Measurements from ENCODE around the gene METTL26.
A peak's percentile ranks its signal among the peaks of the same experiment; 100 is the strongest.

The METTL26 gene

DNA sequence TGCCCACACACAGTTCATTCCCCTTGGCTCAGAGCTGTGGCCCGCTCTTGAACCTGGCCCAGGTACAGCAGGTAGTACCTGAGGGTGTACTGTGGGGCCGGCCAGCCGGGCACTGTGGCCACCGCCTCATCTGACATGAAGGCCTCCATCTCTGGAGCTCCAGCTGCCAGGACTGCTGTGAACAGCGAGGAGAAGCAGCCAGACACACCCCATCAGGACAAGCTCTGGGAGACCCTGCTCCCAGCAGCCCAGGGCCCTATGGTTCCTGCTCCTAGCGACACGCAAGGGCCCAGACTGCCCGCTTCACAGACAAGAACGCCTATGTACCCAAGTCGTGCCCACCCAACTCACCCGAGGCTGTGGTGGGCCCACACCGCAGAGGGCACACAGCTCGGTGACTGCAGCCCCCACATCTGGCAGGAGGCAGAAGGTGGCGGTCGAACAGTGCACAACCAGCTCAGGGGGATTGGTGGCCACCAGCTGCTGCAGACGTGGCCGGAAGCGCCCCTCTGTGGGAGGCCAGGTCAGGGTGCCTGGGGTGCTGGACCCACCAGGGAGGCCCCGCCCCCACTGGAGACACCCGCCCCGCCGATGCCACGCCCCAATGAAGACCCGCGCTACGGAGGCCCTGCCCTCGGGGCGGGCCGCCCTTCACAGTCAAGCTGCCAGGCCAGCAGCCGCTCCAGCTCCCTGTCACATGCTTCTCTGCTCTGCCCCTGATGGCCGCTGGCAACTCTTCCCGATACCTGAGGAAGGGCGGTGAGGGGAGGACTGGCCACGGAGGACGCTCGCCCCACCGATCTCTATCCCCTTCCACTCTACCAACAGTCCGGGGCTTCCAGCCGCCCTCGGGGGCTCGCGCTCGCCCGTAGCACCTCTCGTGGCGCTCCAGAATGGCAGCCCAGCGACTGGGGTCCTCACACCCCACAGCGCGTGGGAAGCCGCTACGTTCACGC is 43.0 kb upstream of the METTL26 start:
- peak overlapping the region; percentile 58; the same call in 1 of the 2 replicates for H2AFZ ChIP-seq (ENCODE audit: low read length)
- TF ChIP-seq EZH2 (optimal IDR thresholded peaks at IDR 0.05; ENCODE audit: low read depth, low read length), result no peak
- TF ChIP-seq, protein P1, sequence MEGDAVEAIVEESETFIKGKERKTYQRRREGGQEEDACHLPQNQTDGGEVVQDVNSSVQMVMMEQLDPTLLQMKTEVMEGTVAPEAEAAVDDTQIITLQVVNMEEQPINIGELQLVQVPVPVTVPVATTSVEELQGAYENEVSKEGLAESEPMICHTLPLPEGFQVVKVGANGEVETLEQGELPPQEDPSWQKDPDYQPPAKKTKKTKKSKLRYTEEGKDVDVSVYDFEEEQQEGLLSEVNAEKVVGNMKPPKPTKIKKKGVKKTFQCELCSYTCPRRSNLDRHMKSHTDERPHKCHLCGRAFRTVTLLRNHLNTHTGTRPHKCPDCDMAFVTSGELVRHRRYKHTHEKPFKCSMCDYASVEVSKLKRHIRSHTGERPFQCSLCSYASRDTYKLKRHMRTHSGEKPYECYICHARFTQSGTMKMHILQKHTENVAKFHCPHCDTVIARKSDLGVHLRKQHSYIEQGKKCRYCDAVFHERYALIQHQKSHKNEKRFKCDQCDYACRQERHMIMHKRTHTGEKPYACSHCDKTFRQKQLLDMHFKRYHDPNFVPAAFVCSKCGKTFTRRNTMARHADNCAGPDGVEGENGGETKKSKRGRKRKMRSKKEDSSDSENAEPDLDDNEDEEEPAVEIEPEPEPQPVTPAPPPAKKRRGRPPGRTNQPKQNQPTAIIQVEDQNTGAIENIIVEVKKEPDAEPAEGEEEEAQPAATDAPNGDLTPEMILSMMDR (IDR thresholded peaks at IDR 0.05; ENCODE audit: low read length), result no peak
- no peak for TF ChIP-seq EZH2phosphoT487 (IDR thresholded peaks at IDR 0.05; ENCODE audit: low read length)
- no peak overlapping the region for H3K9ac ChIP-seq (ENCODE audit: low read length)
- H3K27me3 ChIP-seq (replicated peaks; ENCODE audit: insufficient read depth, low read length), result no peaks in the 10 kb centered on the region
- H3K4me3 ChIP-seq (ENCODE audit: low read length), result no peak overlapping the region
- peaks cover 32% of the 10 kb centered on the region for H3K79me2 ChIP-seq (ENCODE audit: low read length)
- no peaks in the 10 kb centered on the region for H4K20me1 ChIP-seq (ENCODE audit: insufficient read depth, low read length)
- H3K9me3 ChIP-seq (replicated peaks; ENCODE audit: insufficient read depth, low read length), result no peaks in the 10 kb centered on the region
- H3K4me1 ChIP-seq (ENCODE audit: low read length), result peaks cover 8% of the 10 kb centered on the region; the same call in 1 of the 2 replicates
- no peaks in the 10 kb centered on the region for H3K9me2 ChIP-seq (replicated peaks; ENCODE audit: insufficient read depth, low read length)
- peak overlapping the region; percentile 59; the same call in 1 of the 2 replicates for H3K4me2 ChIP-seq (ENCODE audit: low read depth, low read length)
- H3F3A ChIP-seq (ENCODE audit: insufficient read depth, low read length), result 0 out of 2 replicates have a peak, but pooled peaks cover 4% of the 10 kb centered on the region
- no peaks in the 10 kb centered on the region for H3K36me3 ChIP-seq (replicated peaks; ENCODE audit: insufficient read depth, low read length)
- H3K27ac ChIP-seq (ENCODE audit: low read length), result no peak overlapping the region
- DNase-seq, result no peak

DNA sequence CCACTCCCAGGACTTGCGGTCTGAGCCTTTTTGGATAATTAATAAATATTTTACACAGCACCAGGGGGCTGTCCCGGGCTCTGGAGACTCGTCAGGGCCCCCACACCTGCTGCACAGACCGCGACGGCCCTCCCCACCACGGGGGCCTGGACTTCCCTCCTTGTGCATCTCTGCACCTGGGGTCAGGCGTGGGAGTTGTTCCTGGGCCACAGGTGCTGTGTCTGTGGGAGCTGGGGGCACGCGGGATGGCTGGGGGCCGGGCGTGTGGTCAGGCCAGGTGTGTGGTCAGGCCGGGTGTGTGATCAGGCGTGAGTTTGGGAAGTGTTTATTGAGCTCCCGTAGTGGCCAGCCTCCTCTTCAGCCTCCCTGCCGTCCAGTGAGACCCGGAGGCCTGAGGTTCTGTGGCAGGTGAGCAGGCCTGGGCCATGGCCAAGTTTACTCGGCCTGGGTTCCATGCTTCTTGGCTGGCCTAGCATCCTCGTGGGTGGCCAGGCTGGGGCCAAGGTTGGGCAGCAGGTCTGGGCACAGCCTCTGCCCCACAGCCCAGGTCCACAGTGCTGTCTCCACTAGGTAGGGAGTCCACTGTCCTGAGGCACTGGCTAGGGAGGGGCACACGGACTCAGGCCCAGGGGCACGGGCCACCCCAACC is 42.2 kb upstream of the METTL26 start:
- Histone ChIP-seq H3F3A (ENCODE audit: insufficient read depth, low read length) (0 out of 2 replicates have a peak, but pooled peaks cover 4% of the 10 kb centered on the region), H3K9me3 (replicated peaks; ENCODE audit: insufficient read depth, low read length) (no peaks in the 10 kb centered on the region), H3K27ac (ENCODE audit: low read length) (no peak overlapping the region), H3K9ac (ENCODE audit: low read length) (no peak overlapping the region), H4K20me1 (ENCODE audit: insufficient read depth, low read length) (no peaks in the 10 kb centered on the region), H3K79me2 (ENCODE audit: low read length) (peaks cover 28% of the 10 kb centered on the region), H3K36me3 (replicated peaks; ENCODE audit: insufficient read depth, low read length) (no peaks in the 10 kb centered on the region), H3K27me3 (replicated peaks; ENCODE audit: insufficient read depth, low read length) (no peaks in the 10 kb centered on the region), H3K4me3 (ENCODE audit: low read length) (no peak overlapping the region), H3K9me2 (replicated peaks; ENCODE audit: insufficient read depth, low read length) (no peaks in the 10 kb centered on the region), H3K4me1 (ENCODE audit: low read length) (peaks cover 8% of the 10 kb centered on the region; the same call in 1 of the 2 replicates), H2AFZ (ENCODE audit: low read length) (no peak overlapping the region), H3K4me2 (ENCODE audit: low read depth, low read length) (no peak overlapping the region)
- TF ChIP-seq EZH2phosphoT487 (IDR thresholded peaks at IDR 0.05; ENCODE audit: low read length), result no peak
- no peak for TF ChIP-seq EZH2 (optimal IDR thresholded peaks at IDR 0.05; ENCODE audit: low read depth, low read length)
- TF ChIP-seq, protein P1 (IDR thresholded peaks at IDR 0.05; ENCODE audit: low read length), result no peak
- DNase-seq, result no peak

DNA sequence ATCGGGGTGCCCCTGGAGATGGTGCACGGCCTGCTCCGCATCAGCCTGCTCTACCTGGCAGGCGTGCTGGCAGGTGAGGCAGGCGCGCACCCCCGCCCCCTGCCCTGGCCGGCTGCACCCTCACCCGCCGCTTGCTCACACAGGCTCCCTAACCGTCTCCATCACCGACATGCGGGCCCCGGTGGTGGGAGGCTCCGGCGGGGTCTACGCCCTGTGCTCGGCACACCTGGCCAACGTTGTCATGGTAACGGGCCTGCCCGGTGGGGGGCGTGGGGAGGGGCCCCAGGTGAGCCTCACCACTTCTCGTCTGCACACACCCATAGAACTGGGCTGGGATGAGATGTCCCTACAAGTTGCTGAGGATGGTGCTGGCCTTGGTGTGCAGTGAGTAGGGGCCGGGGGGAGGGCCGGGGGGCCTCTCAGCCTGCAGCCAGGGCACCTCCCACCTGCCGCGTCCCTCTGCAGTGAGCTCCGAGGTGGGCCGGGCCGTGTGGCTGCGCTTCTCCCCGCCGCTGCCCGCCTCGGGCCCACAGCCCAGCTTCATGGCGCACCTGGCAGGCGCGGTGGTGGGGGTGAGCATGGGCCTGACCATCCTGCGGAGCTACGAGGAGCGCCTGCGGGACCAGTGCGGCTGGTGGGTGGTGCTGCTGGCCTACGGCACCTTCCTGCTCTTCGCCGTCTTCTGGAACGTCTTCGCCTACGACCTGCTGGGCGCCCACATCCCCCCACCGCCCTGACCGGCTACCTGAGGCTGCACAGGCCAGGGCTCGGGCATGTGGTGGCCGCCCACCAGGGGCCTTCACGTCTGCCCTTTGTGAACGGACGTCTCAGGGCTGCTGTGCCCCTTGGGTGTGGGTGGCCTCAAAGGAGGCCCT is 41.4 kb upstream of the METTL26 start:
- peaks cover 20% of the 10 kb centered on the region for H3K79me2 ChIP-seq (ENCODE audit: low read length)
- H3K9me2 ChIP-seq (replicated peaks; ENCODE audit: insufficient read depth, low read length), result no peaks in the 10 kb centered on the region
- H3K27me3 ChIP-seq (replicated peaks; ENCODE audit: insufficient read depth, low read length), result no peaks in the 10 kb centered on the region
- H3K27ac ChIP-seq (ENCODE audit: low read length), result no peak overlapping the region
- no peaks in the 10 kb centered on the region for H4K20me1 ChIP-seq (ENCODE audit: insufficient read depth, low read length)
- no peak overlapping the region for H3K4me3 ChIP-seq (ENCODE audit: low read length)
- 0 out of 2 replicates have a peak, but pooled peaks cover 4% of the 10 kb centered on the region for H3F3A ChIP-seq (ENCODE audit: insufficient read depth, low read length)
- TF ChIP-seq EZH2 (optimal IDR thresholded peaks at IDR 0.05; ENCODE audit: low read depth, low read length), result no peak
- TF ChIP-seq, protein P1 (IDR thresholded peaks at IDR 0.05; ENCODE audit: low read length), result no peak
- TF ChIP-seq EZH2phosphoT487 (IDR thresholded peaks at IDR 0.05; ENCODE audit: low read length), result no peak
- H3K4me1 ChIP-seq (ENCODE audit: low read length), result peaks cover 8% of the 10 kb centered on the region; the same call in 1 of the 2 replicates
- H3K36me3 ChIP-seq (replicated peaks; ENCODE audit: insufficient read depth, low read length), result no peaks in the 10 kb centered on the region
- no peak overlapping the region for H3K9ac ChIP-seq (ENCODE audit: low read length)
- H3K4me2 ChIP-seq (ENCODE audit: low read depth, low read length), result no peak overlapping the region
- no peak for DNase-seq
- H2AFZ ChIP-seq (ENCODE audit: low read length), result no peak overlapping the region
- no peaks in the 10 kb centered on the region for H3K9me3 ChIP-seq (replicated peaks; ENCODE audit: insufficient read depth, low read length)

Measured in MM.1S (cell line).